Muscle layer of duodenum (tissue), 2 donors: ENCODE measurements around the gene H2BK1.

Experiments
- H3K27ac ChIP-seq: one replicate; pipeline ENCODE4 v1.7.0; 2013; ENCODE audit warnings: mild to moderate bottlenecking, low read length
- H3K27me3 ChIP-seq: one replicate; pipeline ENCODE4 v1.7.0; 2013; ENCODE audit warnings: low read depth, mild to moderate bottlenecking, control low read depth, low read length
- H3K36me3 ChIP-seq, 2 donors: one replicate each; pipeline ENCODE4 v1.7.0; 2013; ENCODE audit warnings: low read length in 2 of 2, control low read depth in 1 of 2, mild to moderate bottlenecking in 1 of 2; ENCODE audit not compliant: insufficient read depth in 2 of 2, control insufficient read depth in 1 of 2
- H3K4me1 ChIP-seq, 2 donors: one replicate each; pipeline ENCODE4 v1.7.0; 2013; ENCODE audit warnings: low read length in 2 of 2, mild to moderate bottlenecking in 2 of 2, control low read depth in 1 of 2, moderate library complexity in 1 of 2; ENCODE audit not compliant: insufficient read depth in 2 of 2, control insufficient read depth in 1 of 2
- H3K4me3 ChIP-seq, 2 donors: one replicate each; pipeline ENCODE4 v1.7.0; 2013; ENCODE audit warnings: low read length in 2 of 2, low read depth in 1 of 2, mild to moderate bottlenecking in 1 of 2
- H3K9me3 ChIP-seq, 2 donors: one replicate each; pipeline ENCODE4 v1.7.0; 2013; ENCODE audit warnings: low read length in 2 of 2, control low read depth in 1 of 2, mild to moderate bottlenecking in 1 of 2; ENCODE audit not compliant: control insufficient read depth in 1 of 2
- donor health status: healthy.

The H2BK1 gene

DNA sequence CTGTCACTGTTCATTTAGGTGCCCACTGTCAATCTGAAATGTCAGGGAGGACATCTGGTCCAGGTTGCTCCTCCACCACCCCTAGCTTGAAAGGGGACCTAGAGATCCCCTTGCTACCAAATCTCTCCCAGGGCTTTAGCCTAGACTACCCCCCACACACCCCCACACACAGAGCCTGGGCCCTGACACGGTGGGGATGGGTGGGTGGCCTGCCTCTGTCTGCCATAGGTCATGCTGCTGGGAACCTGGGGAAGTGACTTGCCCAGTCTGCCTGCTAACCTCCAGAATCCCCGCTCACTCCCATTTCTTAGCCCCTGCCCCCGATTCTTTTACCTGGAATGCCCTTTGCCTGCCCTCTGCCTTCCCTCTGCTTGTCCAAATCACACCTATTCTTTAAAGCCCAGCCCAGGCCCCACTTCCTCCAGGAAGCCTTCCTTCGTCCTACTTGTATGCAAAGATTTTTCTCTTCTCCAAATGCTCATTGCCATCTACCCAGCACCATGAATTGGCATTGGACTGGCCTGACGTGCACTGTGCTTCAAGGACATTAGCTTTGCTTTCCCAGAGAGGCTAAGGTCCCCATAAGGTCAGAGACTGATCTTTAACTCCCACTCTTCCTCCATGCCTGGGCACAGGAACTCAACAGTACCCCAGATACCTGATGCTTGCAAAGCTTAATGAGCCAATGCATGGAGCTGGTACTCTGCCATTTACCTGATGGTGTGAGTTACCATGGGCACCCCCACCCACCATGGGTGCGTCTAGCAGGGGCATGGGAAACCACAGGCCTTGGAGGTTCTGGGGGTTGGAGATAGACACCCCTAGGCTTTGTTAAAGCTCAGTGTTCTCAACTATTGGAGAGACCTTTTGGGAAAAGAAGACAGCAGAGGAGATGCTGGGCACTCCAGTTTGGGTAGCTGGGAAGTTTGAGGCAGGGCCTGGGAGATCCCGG, 40.2 kb upstream of the H2BK1 start:
- no peaks in the 10 kb centered on the region for H3K9me3 ChIP-seq
- H3K36me3 ChIP-seq, result no peaks in the 10 kb centered on the region
- H3K4me1 ChIP-seq, result peaks cover 3 to 60% of the 10 kb centered on the region in 2 donors
- peaks cover 8% of the 10 kb centered on the region for H3K27me3 ChIP-seq
- H3K27ac ChIP-seq, result peak overlapping the region; percentile 82
- peak overlapping the region in 1 of 2 donors; percentile 64 for H3K4me3 ChIP-seq

DNA sequence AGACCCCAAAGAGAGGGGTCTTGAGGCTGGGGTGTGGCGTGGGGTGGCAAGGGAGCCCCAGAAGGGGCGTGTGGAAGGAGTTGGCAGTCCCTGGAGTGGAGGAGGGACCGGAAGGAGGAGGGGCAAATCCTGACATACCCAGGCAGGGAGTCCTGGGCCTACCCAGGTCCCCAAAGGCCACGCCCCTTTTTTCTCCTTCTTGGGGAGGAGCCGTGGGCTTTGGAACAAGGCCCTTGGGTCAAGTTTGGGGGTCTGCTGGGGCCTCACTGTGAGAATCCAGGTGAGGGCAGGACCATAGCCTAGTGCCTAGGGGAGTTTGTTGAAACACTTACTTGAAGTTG, 39.4 kb upstream of the H2BK1 start:
- Histone ChIP-seq H3K4me3 (peak overlapping the region; percentile 33 to 56), H3K9me3 (no peaks in the 10 kb centered on the region), H3K27me3 (peaks cover 14% of the 10 kb centered on the region), H3K27ac (peak overlapping the region; percentile 56), H3K4me1 (peaks cover 3 to 68% of the 10 kb centered on the region in 2 donors), H3K36me3 (no peaks in the 10 kb centered on the region)

DNA sequence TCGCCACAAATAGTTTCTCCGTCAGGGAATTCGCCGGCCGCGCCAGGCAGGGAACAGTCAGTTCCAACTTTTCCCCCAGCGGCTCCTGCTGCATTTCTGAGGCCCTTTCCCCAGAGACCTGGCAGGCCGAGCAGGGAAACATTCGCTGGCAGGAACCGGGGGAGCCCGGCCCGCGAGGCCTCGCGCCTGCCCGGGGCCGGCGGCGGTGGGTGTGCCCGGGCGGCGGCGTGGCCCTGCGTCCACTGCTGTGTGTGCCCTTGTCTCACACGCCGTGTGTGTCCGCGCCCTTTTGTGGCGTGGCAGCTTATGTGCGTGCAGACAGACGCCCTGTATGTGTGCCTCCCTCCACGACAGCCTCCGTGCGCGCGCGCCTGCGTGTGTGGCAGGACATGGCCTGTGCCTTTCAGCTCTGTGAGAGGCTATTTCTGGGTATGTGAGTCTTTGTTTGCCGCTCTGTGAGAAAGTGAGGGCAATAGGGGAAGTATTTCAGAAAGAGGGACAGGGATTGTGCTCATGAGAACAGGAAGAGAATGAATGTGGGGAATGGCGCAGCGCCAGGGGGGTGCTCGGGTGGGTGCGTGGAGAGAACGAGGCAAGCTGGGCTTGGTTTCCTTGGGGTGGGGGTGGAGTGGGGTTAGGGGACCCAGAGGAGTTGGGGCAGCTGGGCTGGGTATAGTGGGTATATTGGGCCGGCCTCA, 38.9 kb upstream of the H2BK1 start:
- peak overlapping the region; percentile 33 to 56 for H3K4me3 ChIP-seq
- no peaks in the 10 kb centered on the region for H3K36me3 ChIP-seq
- H3K9me3 ChIP-seq, result no peaks in the 10 kb centered on the region
- peaks cover 20% of the 10 kb centered on the region for H3K27me3 ChIP-seq
- H3K27ac ChIP-seq, result peak overlapping the region; percentile 60
- H3K4me1 ChIP-seq, result peaks cover 3 to 73% of the 10 kb centered on the region in 2 donors

DNA sequence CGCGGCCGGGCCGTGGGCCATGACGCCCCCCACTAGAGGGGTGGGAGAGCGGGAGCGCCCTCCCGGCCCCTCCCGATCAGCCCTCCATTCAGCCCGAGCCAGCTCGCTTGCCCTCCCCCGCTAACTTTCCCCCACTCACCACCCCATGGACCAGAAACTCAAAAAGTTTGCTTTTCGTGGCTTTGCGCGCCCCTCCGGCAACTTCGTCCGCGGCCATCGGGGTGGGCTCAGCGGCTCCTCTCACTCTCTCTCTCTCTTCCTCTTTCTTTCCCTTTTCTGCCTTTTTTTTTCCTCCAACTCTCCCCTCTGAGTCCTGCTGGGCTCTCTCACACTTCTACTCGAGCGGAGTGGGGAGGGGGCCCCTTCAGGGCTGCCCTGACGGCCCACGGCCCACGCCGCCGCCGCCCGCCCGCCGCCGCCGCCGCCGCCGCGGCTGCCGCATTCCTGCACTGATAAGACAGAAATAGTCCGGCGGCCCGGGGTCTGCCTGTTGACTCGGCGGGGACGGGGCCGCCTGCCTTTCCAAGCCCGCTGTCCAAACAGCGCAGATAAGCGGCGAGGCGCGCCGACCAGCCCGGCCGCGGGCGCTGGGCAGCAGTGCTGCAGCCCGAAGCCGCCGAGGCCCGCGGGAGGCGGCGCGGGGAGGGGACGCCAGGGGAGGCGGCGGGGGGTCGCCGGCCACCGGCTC, 38.2 kb upstream of the H2BK1 start, which contains the start of gene SMARCD3:
TSS of gene SMARCD3 (minus strand) at position 349 of the 688 bp plus-strand sequence. CDS start at position 217, 132 bp downstream.
- Histone ChIP-seq H3K27me3 (peaks cover 22% of the 10 kb centered on the region), H3K4me1 (peaks cover 3 to 80% of the 10 kb centered on the region in 2 donors), H3K27ac (peak within 1 kb of the TSS; percentile 63)

DNA sequence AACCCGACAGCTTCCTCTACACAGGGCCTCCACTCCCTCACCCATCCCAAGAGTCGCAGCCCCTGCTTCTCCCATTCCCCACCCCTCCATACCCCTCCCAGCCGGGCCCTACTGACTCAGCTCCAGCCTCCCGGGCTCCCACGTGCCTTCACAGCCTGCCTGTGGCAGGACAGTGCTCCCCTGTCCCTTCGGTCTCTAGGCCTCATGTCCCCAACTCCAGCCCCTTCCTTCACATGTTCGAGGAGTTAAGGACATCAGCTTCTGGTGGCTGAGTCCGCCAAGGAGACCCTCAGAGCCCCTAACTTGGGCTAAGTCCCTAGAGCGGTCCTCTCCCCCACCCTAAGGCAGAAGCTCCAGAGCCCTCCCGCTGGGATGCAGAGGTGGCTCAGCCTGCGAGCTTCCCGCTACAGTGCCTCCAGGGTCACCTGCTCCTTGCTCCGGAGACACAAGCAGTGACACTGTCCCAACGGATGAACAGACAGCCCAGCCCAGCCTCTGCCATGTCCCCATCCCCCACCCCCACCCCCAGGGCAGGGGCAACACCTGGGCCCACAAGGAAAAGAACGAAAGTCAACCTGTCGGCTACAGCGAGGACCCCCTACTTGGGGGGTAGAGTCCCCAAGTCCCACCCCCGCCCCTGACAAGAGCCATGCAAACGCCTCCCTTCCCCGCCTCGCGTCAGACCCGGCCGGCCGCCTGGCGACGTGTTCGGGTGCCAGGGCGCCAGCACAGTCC, 37.5 kb upstream of the H2BK1 start:
- peaks cover 3 to 79% of the 10 kb centered on the region in 2 donors for H3K4me1 ChIP-seq
- H3K9me3 ChIP-seq, result no peaks in the 10 kb centered on the region
- H3K4me3 ChIP-seq, result peak overlapping the region; percentile 63 to 67
- H3K27ac ChIP-seq, result peak overlapping the region; percentile 63
- H3K36me3 ChIP-seq, result no peaks in the 10 kb centered on the region
- H3K27me3 ChIP-seq, result peaks cover 22% of the 10 kb centered on the region

More for the DNA sequence above, 38.2 kb upstream of the H2BK1 start, which contains the start of gene SMARCD3:
- no peaks in the 10 kb centered on the region for H3K36me3 ChIP-seq
- no peaks in the 10 kb centered on the region for H3K9me3 ChIP-seq
- peak within 1 kb of the TSS; percentile 63 to 67 for H3K4me3 ChIP-seq

DNA sequence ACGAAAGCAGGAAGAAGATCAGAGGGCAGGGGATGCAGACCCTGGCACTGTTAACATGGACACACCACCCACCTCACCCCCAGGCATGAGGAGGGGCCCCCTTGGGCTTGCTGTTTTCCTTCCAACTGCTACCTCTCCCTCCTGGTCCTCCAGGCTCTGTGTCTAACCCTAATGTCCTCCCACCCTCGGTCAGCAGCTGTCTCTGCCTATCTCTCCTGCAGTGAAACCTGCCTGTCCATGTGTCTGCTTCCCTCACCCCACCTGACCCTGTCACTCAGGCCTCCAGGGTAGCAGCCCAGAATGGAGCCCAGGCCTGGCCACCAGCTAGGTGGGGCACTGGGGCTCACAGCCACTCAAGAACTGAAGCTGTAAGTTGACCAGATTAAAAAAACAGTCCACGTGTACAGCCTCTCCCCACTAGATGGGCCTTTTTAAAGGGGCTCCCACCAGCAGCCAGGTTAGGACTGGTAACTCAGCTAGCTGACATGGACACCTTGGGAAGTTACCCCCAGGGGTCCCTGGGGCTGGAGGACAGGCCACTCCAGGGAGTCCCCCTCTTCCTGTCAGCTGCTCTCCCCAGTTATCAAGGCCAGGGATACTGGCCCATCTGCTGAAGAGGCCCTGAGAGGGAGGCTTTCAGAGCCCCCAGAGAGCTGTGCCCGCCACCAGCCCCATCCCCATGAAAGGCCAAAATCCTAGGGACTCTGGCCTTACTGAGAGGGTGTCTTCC, 36.7 kb upstream of the H2BK1 start:
- peak overlapping the region; percentile 63 for H3K27ac ChIP-seq
- peaks cover 22% of the 10 kb centered on the region for H3K27me3 ChIP-seq
- H3K4me3 ChIP-seq, result peak overlapping the region; percentile 63 to 67
- H3K9me3 ChIP-seq, result no peaks in the 10 kb centered on the region
- H3K4me1 ChIP-seq, result peaks cover 3 to 76% of the 10 kb centered on the region in 2 donors
- H3K36me3 ChIP-seq, result peaks cover 1 to 2% of the 10 kb centered on the region in 2 donors

DNA sequence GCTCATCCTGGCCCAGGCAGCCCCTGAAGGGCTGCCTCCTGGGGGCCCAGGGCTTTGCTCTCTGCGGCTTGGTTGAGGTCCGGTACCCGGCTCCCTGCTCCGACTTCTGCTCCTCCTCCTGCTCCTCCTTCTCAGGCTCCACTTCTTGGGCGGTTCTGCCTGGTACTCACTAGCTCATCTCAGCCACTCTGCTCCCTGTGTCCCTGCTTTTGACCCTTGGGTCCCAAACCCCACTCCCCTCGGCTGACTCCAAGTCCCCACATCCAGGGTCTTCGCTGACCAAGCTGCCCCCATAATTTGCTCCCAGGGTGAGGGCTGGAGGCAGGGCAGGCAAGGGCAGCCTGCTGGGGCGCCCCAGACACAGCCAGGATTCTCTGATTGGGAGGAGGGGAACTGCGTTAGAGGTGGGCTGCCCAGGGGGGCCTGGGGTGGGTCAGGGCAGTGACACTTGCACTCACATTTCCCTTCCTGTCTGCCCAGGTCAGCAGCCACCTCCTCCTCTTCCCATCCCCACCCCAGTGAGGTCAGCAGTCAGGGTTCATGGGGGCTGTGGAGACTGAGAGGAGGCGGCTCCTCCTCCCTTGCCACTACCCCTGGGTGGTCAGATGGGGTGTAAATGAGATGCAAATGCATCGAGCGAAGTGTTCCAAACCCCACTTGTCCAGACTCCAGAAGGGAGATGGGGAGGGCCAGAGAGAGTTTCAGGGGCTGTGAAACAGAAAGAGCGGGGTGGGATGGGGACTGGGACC, 36.0 kb upstream of the H2BK1 start:
- no peak overlapping the region for H3K27ac ChIP-seq
- H3K4me3 ChIP-seq, result peak overlapping the region; percentile 30 to 42
- peaks cover 3 to 73% of the 10 kb centered on the region in 2 donors for H3K4me1 ChIP-seq
- no peaks in the 10 kb centered on the region for H3K9me3 ChIP-seq
- peaks cover 22% of the 10 kb centered on the region for H3K27me3 ChIP-seq
- peaks cover 7 to 10% of the 10 kb centered on the region in 2 donors for H3K36me3 ChIP-seq

DNA sequence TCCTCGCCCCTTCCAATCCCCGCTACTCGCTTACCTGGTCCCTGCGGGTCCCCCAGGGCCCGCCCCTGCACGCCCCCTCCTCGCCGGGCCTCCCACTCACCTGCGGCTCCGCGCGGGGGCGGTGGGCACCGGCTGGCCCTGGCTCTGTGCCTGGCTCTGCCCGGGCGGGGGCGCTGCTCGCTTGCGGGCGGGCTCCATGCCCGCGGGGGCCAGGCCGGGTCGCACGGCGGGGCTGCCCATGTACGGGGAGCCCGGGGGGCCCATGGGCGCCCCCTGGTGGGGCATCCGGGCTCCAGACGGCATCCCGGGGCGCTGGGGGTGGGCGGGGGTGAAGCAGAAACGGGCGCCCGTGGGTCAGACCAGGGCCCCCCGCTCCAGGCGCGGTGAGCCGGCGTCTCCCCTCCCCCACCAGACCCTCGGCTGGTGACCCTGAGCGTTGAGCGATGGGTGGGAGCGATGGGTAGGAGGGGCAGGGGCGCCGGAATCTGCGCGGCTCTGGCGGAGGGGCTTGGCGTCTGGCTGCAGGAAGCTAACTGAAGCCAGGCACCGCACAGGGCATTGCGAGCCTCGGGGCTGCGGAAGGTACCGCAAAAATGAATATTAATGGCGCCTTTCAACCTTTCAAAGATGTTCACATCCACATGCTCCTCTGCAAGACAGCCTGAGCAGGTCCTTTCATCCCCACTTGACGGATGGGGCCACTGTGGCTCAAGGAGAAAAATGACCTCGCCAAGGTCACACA, 35.2 kb upstream of the H2BK1 start:
- H3K27me3 ChIP-seq, result peaks cover 22% of the 10 kb centered on the region

DNA sequence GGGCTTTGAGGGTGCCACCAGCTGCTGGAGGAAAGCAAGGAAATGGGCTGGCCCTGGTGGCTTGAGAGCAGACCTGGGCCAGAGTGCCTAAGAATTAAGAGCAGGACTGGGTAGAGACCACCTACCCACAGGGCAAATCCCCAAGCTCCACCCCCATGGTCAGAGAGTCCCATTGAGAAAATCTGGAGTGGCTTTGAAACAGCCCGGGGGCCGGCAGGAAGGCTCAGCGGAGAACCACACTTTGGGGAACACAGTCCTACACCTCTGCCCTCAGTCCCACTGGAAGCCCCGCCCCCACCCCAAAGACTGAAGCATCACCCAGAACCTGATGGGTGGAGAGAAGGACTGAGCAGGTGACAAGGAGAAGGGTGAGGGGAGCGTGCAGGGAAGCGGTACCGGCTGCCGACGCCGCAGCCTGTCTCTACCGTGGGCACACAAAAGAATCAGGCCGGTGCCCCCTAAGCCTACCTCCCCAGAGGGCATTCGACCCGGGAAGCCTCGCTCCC, 34.6 kb upstream of the H2BK1 start:
- peaks cover 7 to 18% of the 10 kb centered on the region in 2 donors for H3K36me3 ChIP-seq
- H3K9me3 ChIP-seq, result no peaks in the 10 kb centered on the region
- peaks cover 22% of the 10 kb centered on the region for H3K27me3 ChIP-seq
- peaks cover 3 to 59% of the 10 kb centered on the region in 2 donors for H3K4me1 ChIP-seq
- H3K4me3 ChIP-seq, result peak overlapping the region in 1 of 2 donors; percentile 42
- no peak overlapping the region for H3K27ac ChIP-seq

More for the DNA sequence above, 35.2 kb upstream of the H2BK1 start:
- H3K9me3 ChIP-seq, result no peaks in the 10 kb centered on the region
- no peak overlapping the region for H3K27ac ChIP-seq
- peaks cover 7 to 17% of the 10 kb centered on the region in 2 donors for H3K36me3 ChIP-seq
- H3K4me3 ChIP-seq, result peak overlapping the region; percentile 30 to 42
- H3K4me1 ChIP-seq, result peaks cover 3 to 66% of the 10 kb centered on the region in 2 donors
